Upper lobe of left lung (tissue), 6 donors: ENCODE data around the gene THAP4. TPM values are rescaled to one million over a fixed set of nuclear protein-coding genes. Genes with fewer than 3 reads are reported as not detected.
"Not testable (repeated sequence)": the region's sequence is repeated elsewhere in the genome, so short reads cannot be mapped to it uniquely, and the experiment has no call there.

ENCODE experiments used
- ATAC-seq, 2 donors: fragments of 200-7000 bp; cut with Tn5 transposase; one replicate each; pipeline ENCODE4 v1.9.1; 2022; ENCODE audit warnings: mild to moderate bottlenecking in 2 of 2, moderate library complexity in 2 of 2; ENCODE audit not compliant: low FRiP score in 2 of 2
- DNase-seq, 2 donors: peaks; one replicate each; pipeline ENCODE4 v3.0.0-alpha.2; 2019 to 2020
- H3K27ac ChIP-seq, 4 donors: fragments of 200-600 bp; sonication (generic); one replicate each; pipeline ENCODE4 v1.5.1; 2016 to 2019
- H3K27me3 ChIP-seq, 4 donors: fragments of 200-600 bp; sonication (generic); one replicate each; pipeline ENCODE4 v1.5.1; 2017 to 2019
- H3K36me3 ChIP-seq, 4 donors: fragments of 200-600 bp; sonication (generic); one replicate each; pipeline ENCODE4 v1.5.1; 2016 to 2019
- H3K4me1 ChIP-seq, 4 donors: fragments of 200-600 bp; sonication (generic); one replicate each; pipeline ENCODE4 v1.5.1; 2018 to 2019
- H3K4me3 ChIP-seq, 4 donors: fragments of 200-600 bp; sonication (generic); one replicate each; pipeline ENCODE4 v1.5.1; 2017 to 2019; ENCODE audit warnings: mild to moderate bottlenecking in 2 of 4, moderate library complexity in 1 of 4
- H3K9me3 ChIP-seq, 4 donors: fragments of 200-600 bp; sonication (generic); one replicate each; pipeline ENCODE4 v1.5.1; 2018 to 2019
- EP300 ChIP-seq, 4 donors: sonication (generic); formaldehyde crosslinking; IDR thresholded peaks; one replicate each; pipeline ENCODE4 v1.5.1; 2017; ENCODE audit warnings: antibody characterized with exemption in 4 of 4, control low read depth in 2 of 4
- POLR2A ChIP-seq, 4 donors: fragments of 450-650 bp; IDR thresholded peaks; one replicate each; pipeline ENCODE4 v1.5.1; 2016 to 2017; ENCODE audit warnings: antibody characterized with exemption in 4 of 4, mild to moderate bottlenecking in 2 of 4
- POLR2AphosphoS5 ChIP-seq, 2 donors: sonication (generic); formaldehyde crosslinking; IDR thresholded peaks; one replicate each; pipeline ENCODE4 v1.5.1; 2017; ENCODE audit warnings: antibody characterized with exemption in 2 of 2
- WGBS, 2 donors: methylation state at CpG; one replicate each; pipeline ENCODE4 v1.1.5; 2017 to 2018; 5-methylcytosine and 5-hydroxymethylcytosine counted together
- total RNA-seq, 6 donors: library from RNA; depleted of rRNA in 4 of 6; stranded (reverse); fragments of >200 nt in 4 of 6; gene quantifications; one replicate each; pipeline versions ENCODE4 v1.1.0 to v1.2.1, GENCODE V29; 2016 to 2021
- TF ChIP-seq, protein P1 (sequence below), 6 experiments: fragments of 450-650 bp in 4 of 6; fragments of 200-600 bp in 2 of 6; sonication (generic) in 2 of 6; IDR thresholded peaks; one replicate each; pipeline ENCODE4 v1.5.1; 2016 to 2019; ENCODE audit warnings: antibody characterized with exemption in 6 of 6
- donor health status: DM: no; HTN: no; CAD: no; lungs with moderate emphysema.
- donor health status: DM: no; HTN: yes; CAD: no; lungs with severe emphysema.

Gene THAP4
- total RNA-seq, 6 donors from 2014 or later = 36.6 to 85.9 (median 48.1) TPM

- DNase-seq (no peak), ATAC-seq (no peak)
- Histone ChIP-seq H3K36me3 (peaks cover 3 to 31% (median 19%) of the 10 kb centered on the region in 4 donors), H3K27me3 (no peaks in the 10 kb centered on the region), H3K4me1 (no peaks in the 10 kb centered on the region), H3K9me3 (no peaks in the 10 kb centered on the region), H3K27ac (no peak overlapping the region), H3K4me3 (no peak overlapping the region)
- no peak for TF ChIP-seq EP300 (IDR thresholded peaks at IDR 0.05)
- no peak for TF ChIP-seq POLR2AphosphoS5 (IDR thresholded peaks at IDR 0.05)
- no peak for TF ChIP-seq POLR2A (IDR thresholded peaks at IDR 0.05)
- TF ChIP-seq, protein P1, sequence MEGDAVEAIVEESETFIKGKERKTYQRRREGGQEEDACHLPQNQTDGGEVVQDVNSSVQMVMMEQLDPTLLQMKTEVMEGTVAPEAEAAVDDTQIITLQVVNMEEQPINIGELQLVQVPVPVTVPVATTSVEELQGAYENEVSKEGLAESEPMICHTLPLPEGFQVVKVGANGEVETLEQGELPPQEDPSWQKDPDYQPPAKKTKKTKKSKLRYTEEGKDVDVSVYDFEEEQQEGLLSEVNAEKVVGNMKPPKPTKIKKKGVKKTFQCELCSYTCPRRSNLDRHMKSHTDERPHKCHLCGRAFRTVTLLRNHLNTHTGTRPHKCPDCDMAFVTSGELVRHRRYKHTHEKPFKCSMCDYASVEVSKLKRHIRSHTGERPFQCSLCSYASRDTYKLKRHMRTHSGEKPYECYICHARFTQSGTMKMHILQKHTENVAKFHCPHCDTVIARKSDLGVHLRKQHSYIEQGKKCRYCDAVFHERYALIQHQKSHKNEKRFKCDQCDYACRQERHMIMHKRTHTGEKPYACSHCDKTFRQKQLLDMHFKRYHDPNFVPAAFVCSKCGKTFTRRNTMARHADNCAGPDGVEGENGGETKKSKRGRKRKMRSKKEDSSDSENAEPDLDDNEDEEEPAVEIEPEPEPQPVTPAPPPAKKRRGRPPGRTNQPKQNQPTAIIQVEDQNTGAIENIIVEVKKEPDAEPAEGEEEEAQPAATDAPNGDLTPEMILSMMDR (IDR thresholded peaks at IDR 0.05) = no peak
- WGBS, 2 donors = 81 to 92% methylated on average over 5 of the region's 5 CpGs
Measured at GRCh38 chr2:241575624-241576292, 61.2 kb downstream of the THAP4 start.

GRCh38 chr2:241574911-241575623, 61.9 kb downstream of the THAP4 start:
- no peaks in the 10 kb centered on the region for H3K9me3 ChIP-seq
- H3K36me3 ChIP-seq = peaks cover 3 to 29% (median 19%) of the 10 kb centered on the region in 4 donors
- H3K4me3 ChIP-seq = no peak overlapping the region
- DNase-seq = no peak
- H3K4me1 ChIP-seq = no peaks in the 10 kb centered on the region
- no peak for ATAC-seq
- H3K27me3 ChIP-seq = no peaks in the 10 kb centered on the region
- no peak overlapping the region for H3K27ac ChIP-seq
- TF ChIP-seq, protein P1 (IDR thresholded peaks at IDR 0.05) = no peak
- TF ChIP-seq POLR2AphosphoS5 (IDR thresholded peaks at IDR 0.05) (no peak), POLR2A (IDR thresholded peaks at IDR 0.05) (no peak), EP300 (IDR thresholded peaks at IDR 0.05) (no peak)
- WGBS, 2 donors = 84 to 91% methylated on average over 7 of the region's 7 CpGs

DNA sequence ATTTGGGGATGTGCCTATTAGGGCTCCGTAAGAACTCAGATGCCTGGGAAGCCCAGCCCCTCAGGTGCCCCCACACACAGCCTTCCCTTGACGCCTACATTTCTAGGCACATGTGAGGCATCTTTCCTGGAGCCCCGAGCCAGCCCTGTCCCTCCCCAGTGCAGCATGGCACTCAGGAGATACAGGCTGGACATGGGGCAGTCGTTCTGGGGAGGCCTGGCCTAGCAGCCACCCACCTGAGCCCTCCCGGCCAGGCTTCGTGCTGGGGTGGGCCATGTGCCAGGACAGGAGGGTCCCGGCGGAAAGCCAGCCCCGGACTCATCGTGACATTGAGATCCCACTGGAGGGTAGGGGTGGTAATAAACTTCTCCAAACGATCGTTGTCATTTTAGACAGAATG, 63.2 kb downstream of the THAP4 start:
- H3K36me3 ChIP-seq = peaks cover 3 to 29% (median 19%) of the 10 kb centered on the region in 4 donors
- H3K27ac ChIP-seq = no peak overlapping the region
- DNase-seq (peak in 1 of 2 donors; percentile 75), ATAC-seq (peak in 1 of 2 donors; percentile 28)
- no peak overlapping the region for H3K4me3 ChIP-seq
- whole genome bisulfite sequencing, 2 donors = 92% methylated on average over 7 to 12 of the region's 12 CpGs
- no peaks in the 10 kb centered on the region for H3K9me3 ChIP-seq
- no peaks in the 10 kb centered on the region for H3K4me1 ChIP-seq
- no peaks in the 10 kb centered on the region for H3K27me3 ChIP-seq
- TF ChIP-seq, protein P1 (IDR thresholded peaks at IDR 0.05) = no peak
- TF ChIP-seq POLR2AphosphoS5 (IDR thresholded peaks at IDR 0.05) = no peak
- no peak for TF ChIP-seq EP300 (IDR thresholded peaks at IDR 0.05)
- TF ChIP-seq POLR2A (IDR thresholded peaks at IDR 0.05) = no peak

- not testable (repeated sequence) for H3K27ac ChIP-seq, H3K4me3 ChIP-seq, ATAC-seq, H3K27me3 ChIP-seq, H3K4me1 ChIP-seq, H3K9me3 ChIP-seq
- WGBS, 2 donors = 92% methylated on average over 8 to 18 of the region's 20 CpGs
- peak in 1 of 2 donors; percentile 77 for DNase-seq
- H3K36me3 ChIP-seq = peaks cover 3 to 29% (median 19%) of the 10 kb centered on the region in 4 donors
Measured at GRCh38 chr2:241572915-241573651, 63.9 kb downstream of the THAP4 start.
